HEK293T (cell line): ENCODE results near the gene AP1M2.
A peak's percentile ranks its signal among the peaks of the same experiment; 100 is the strongest.

Experiments
- CTCF ChIA-PET: fragments of 350-600 bp; formaldehyde crosslinking; extraction: SDS; loops from one replicate; lab custom pipeline; 2021; ENCODE audit warnings: antibody characterized with exemption, inconsistent platforms; lab: Yijun Ruan, JAX
- POLR2A ChIA-PET: fragments of 350-600 bp; formaldehyde crosslinking; extraction: SDS; loops from one replicate; lab custom pipeline; 2020; ENCODE audit warnings: antibody characterized with exemption, inconsistent platforms; lab: Yijun Ruan, JAX
- DNase-seq: peaks from one replicate; pipeline ENCODE4 v3.0.0; 2012; ENCODE audit warnings: mixed read lengths; ENCODE audit errors: extremely low spot score
- ARNT ChIP-seq: fragments of 450-650 bp; IDR thresholded peaks from 2 replicates; pipeline ENCODE4 v1.6.1; 2017; ENCODE audit warnings: mild to moderate bottlenecking
- BHLHE40 ChIP-seq: fragments of 450-650 bp; IDR thresholded peaks from 2 replicates; pipeline ENCODE4 v1.6.1; 2016; ENCODE audit warnings: mild to moderate bottlenecking, moderate library complexity, borderline replicate concordance
- CTBP1 ChIP-seq: fragments of 450-650 bp; IDR thresholded peaks from 2 replicates; pipeline ENCODE4 v1.6.1; 2016; ENCODE audit warnings: borderline replicate concordance
- ELF4 ChIP-seq: fragments of 450-650 bp; IDR thresholded peaks from 2 replicates; pipeline ENCODE4 v1.6.1; 2017; ENCODE audit warnings: antibody characterized with exemption
- FOXA1 ChIP-seq: fragments of 450-650 bp; IDR thresholded peaks from 2 replicates; pipeline ENCODE4 v1.6.1; 2016; ENCODE audit warnings: mild to moderate bottlenecking
- FOXK2 ChIP-seq: fragments of 450-650 bp; IDR thresholded peaks from 2 replicates; pipeline ENCODE4 v1.6.1; 2016; ENCODE audit warnings: mild to moderate bottlenecking
- FOXM1 ChIP-seq: fragments of 450-650 bp; IDR thresholded peaks from 2 replicates; pipeline ENCODE4 v1.6.1; 2017; ENCODE audit warnings: mild to moderate bottlenecking, borderline replicate concordance
- HDGF ChIP-seq: fragments of 450-650 bp; IDR thresholded peaks from 2 replicates; pipeline ENCODE4 v1.6.1; 2017; ENCODE audit warnings: antibody characterized with exemption, borderline replicate concordance
- L3MBTL2 ChIP-seq: fragments of 450-650 bp; conservative IDR thresholded peaks from 2 replicates; pipeline ENCODE4 v1.6.1; 2016; ENCODE audit warnings: mild to moderate bottlenecking
- LEF1 ChIP-seq: fragments of 450-650 bp; IDR thresholded peaks from 2 replicates; pipeline ENCODE4 v1.6.1; 2017; ENCODE audit warnings: mild to moderate bottlenecking, borderline replicate concordance
- NFRKB ChIP-seq: fragments of 450-650 bp; IDR thresholded peaks from 2 replicates; pipeline ENCODE4 v1.6.1; 2016; ENCODE audit warnings: mild to moderate bottlenecking, moderate library complexity
- PKNOX1 ChIP-seq: fragments of 450-650 bp; IDR thresholded peaks from 2 replicates; pipeline ENCODE4 v1.6.1; 2016
- SP1 ChIP-seq: fragments of 450-650 bp; IDR thresholded peaks from 2 replicates; pipeline ENCODE4 v1.6.1; 2017
- SUZ12 ChIP-seq: fragments of 450-650 bp; IDR thresholded peaks from 2 replicates; pipeline ENCODE4 v1.6.1; 2016; ENCODE audit warnings: mild to moderate bottlenecking
- TARDBP ChIP-seq: fragments of 450-650 bp; IDR thresholded peaks from 2 replicates; pipeline ENCODE4 v1.6.1; 2016
- ZNF384 ChIP-seq: fragments of 450-650 bp; IDR thresholded peaks from 2 replicates; pipeline ENCODE4 v1.6.1; 2016

The AP1M2 gene

GRCh38 chr19:10568062-10568825 lies 18.9 kb downstream of the AP1M2 start:
- no peak for DNase-seq
- ChIA-PET POLR2A (interaction anchor here (0.7 to 3.8 kb wide), 4 partner anchors 15 to 267 kb away, joined by 3 to 20 read pairs (median 4); partner anchors contain the start of gene TMED1), CTCF (interaction anchor here (0.9 to 1.6 kb wide), 2 partner anchors 13 to 26 kb away, joined by 3 to 4 read pairs; no protein-coding TSS in a partner anchor)
- no peak for TF ChIP-seq CTBP1
- no peak for TF ChIP-seq L3MBTL2

- TF ChIP-seq SP1 (no peak), ZNF384 (no peak), BHLHE40 (no peak), ELF4 (no peak), PKNOX1 (no peak), TARDBP (no peak), HDGF (no peak), NFRKB (no peak), ARNT (no peak), FOXM1 (no peak), L3MBTL2 (no peak), LEF1 (no peak), SUZ12 (no peak), FOXA1 (no peak)
Observed at GRCh38 chr19:10567656-10568055, 19.5 kb downstream of the AP1M2 start.

GRCh38 chr19:10566658-10567410 lies 20.3 kb downstream of the AP1M2 start:
- ChIA-PET POLR2A (interaction anchor here (0.9 to 3.8 kb wide), 3 partner anchors 13 to 83 kb away, joined by 3 to 20 read pairs (median 5); no protein-coding TSS in a partner anchor), CTCF (interaction anchor here (1.0 to 1.6 kb wide), 4 partner anchors 24 to 78 kb away, joined by 3 to 7 read pairs (median 4); no protein-coding TSS in a partner anchor)
- no peak for DNase-seq
- TF ChIP-seq L3MBTL2 (no peak), SP1 (no peak), ARNT (no peak)

More at GRCh38 chr19:10567656-10568055, 19.5 kb downstream of the AP1M2 start:
- ChIA-PET CTCF (interaction anchor here (0.9 to 1.6 kb wide), 2 partner anchors 14 to 25 kb away, joined by 3 to 4 read pairs; no protein-coding TSS in a partner anchor), POLR2A (interaction anchor here (0.7 to 3.8 kb wide), 4 partner anchors 14 to 84 kb away, joined by 3 to 20 read pairs (median 3); no protein-coding TSS in a partner anchor)
- DNase-seq: no peak

- no peak for DNase-seq
- POLR2A ChIA-PET: interaction anchor here (1.2 to 1.3 kb wide), 2 partner anchors 12 to 23 kb away, joined by 3 to 5 read pairs; no protein-coding TSS in a partner anchor
- no peak for TF ChIP-seq TARDBP
- no peak for TF ChIP-seq SUZ12
- no peak for TF ChIP-seq LEF1
- TF ChIP-seq ARNT: no peak
- no peak for TF ChIP-seq HDGF
- TF ChIP-seq FOXM1: no peak
- TF ChIP-seq ELF4: no peak
- CTCF ChIA-PET: interaction anchor here (1.0 to 1.1 kb wide), 3 partner anchors 31 to 78 kb away, joined by 3 to 7 read pairs (median 5); no protein-coding TSS in a partner anchor
Observed at GRCh38 chr19:10566408-10566657, 20.8 kb downstream of the AP1M2 start.

GRCh38 chr19:10565567-10566407 lies 21.3 kb downstream of the AP1M2 start, which contains the start of gene KRI1:
Gene KRI1, minus strand, starts transcription at chr19:10566010. Its CDS starts 11 bp downstream, at chr19:10565999.
- ChIA-PET CTCF (interaction anchor here (1.0 to 1.1 kb wide), 3 partner anchors 30 to 79 kb away, joined by 3 to 7 read pairs (median 5); no protein-coding TSS in a partner anchor), POLR2A (interaction anchor here (1.2 to 1.4 kb wide), 3 partner anchors 10 to 23 kb away, joined by 3 to 5 read pairs (median 5); no protein-coding TSS in a partner anchor)

More at GRCh38 chr19:10565567-10566407, 21.3 kb downstream of the AP1M2 start, which contains the start of gene KRI1:
- TF ChIP-seq FOXK2 (no peak), BHLHE40 (no peak), ELF4 (peak; percentile 46; the same call in 1 of the 2 replicates), PKNOX1 (no peak), SUZ12 (no peak), LEF1 (no peak), L3MBTL2 (peak; percentile 95), FOXA1 (no peak), HDGF (no peak), FOXM1 (peak; percentile 64; the same call in 1 of the 2 replicates)
- peak; percentile 97 for DNase-seq
